ENCODE data around the gene ELOVL6.
"Not testable (repeated sequence)": the region's sequence is repeated elsewhere in the genome, so short reads cannot be mapped to it uniquely, and the experiment has no call there.

- not testable (repeated sequence) for TF ChIP-seq CTCF, POLR2A (IDR thresholded peaks at IDR 0.05)
Observed at GRCh38 chr4:110233581-110233980, 35.2 kb upstream of the ELOVL6 start.
